Left lung (tissue), 10 donors: Measurements from ENCODE around the gene FSHR. TPM values are rescaled to one million over a fixed set of nuclear protein-coding genes. Genes with fewer than 3 reads are reported as not detected.

Experiments used
- ATAC-seq: fragments of 200-7000 bp; cut with Tn5 transposase; one replicate; pipeline ENCODE4 v1.9.1; 2020; ENCODE audit warnings: moderate library complexity
- DNase-seq, 4 donors: peaks; one replicate each; pipeline ENCODE4 v3.0.0-alpha.2; 2013 to 2020
- H3K27ac ChIP-seq, 2 donors: fragments of 200-600 bp; sonication (generic) in 1 of 2; one replicate each; pipeline versions ENCODE4 v1.5.0 to v1.8.0; 2020 to 2021
- H3K27me3 ChIP-seq, 2 donors: fragments of 200-600 bp; sonication (generic) in 1 of 2; one replicate each; pipeline versions ENCODE4 v1.5.0 to v1.8.0; 2020 to 2021
- H3K36me3 ChIP-seq, 2 donors: fragments of 200-600 bp; sonication (generic) in 1 of 2; one replicate each; pipeline versions ENCODE4 v1.5.0 to v1.8.0; 2020 to 2021
- H3K4me1 ChIP-seq, 2 donors: fragments of 200-600 bp; one replicate each; pipeline ENCODE4 v1.8.0; 2021
- H3K4me3 ChIP-seq, 2 donors: fragments of 200-600 bp; sonication (generic) in 1 of 2; one replicate each; pipeline versions ENCODE4 v1.5.0 to v1.8.0; 2020 to 2021; ENCODE audit warnings: mild to moderate bottlenecking in 1 of 2
- H3K9me3 ChIP-seq, 2 donors: fragments of 200-600 bp; sonication (generic) in 1 of 2; one replicate each; pipeline versions ENCODE4 v1.5.0 to v1.8.0; 2020 to 2021
- CTCF ChIP-seq, 2 donors: fragments of 200-600 bp; sonication (generic) in 1 of 2; IDR thresholded peaks; one replicate each; pipeline versions ENCODE4 v1.5.0 to v1.8.0; 2021; ENCODE audit warnings: antibody characterized with exemption in 2 of 2
- intact Hi-C, 2 donors: fragments of 100-400 bp; cut with DNase I; formaldehyde crosslinking; loops; one replicate each; pipeline versions ENCODE4 v1.11.2 to v1.14.2; 2022
- polyA plus RNA-seq, 6 donors: library from polyadenylated mRNA; unstranded; fragments of 120-200 nt; gene quantifications; one replicate each; pipeline ENCODE4 v1.2.1, GENCODE V29; 2013; ENCODE audit not compliant: insufficient read length in 6 of 6
- total RNA-seq, 2 donors: library from RNA; stranded (reverse); fragmentation: NEBNext Ultra II Directional; extraction: Animal tissue kit (Norgen Biotek cat#: 25700); gene quantifications; one replicate each; pipeline ENCODE4 v1.2.1, GENCODE V29; 2021
- donor health status: DM: no; HTN: yes; CAD: no.
- donor health status: DM: no; HTN: no; CAD: no.

The FSHR gene
- total and polyA plus RNA-seq, 8 donors: 0.36 TPM; not detected in 7

GRCh38 chr2:48979691-48980090, 174.6 kb downstream of the FSHR start:
- DNase-seq (no peak), ATAC-seq (no peak)
- H3K27ac ChIP-seq: no peak overlapping the region
- no peaks in the 10 kb centered on the region for H3K36me3 ChIP-seq
- H3K4me3 ChIP-seq: no peak overlapping the region
- H3K4me1 ChIP-seq: no peaks in the 10 kb centered on the region
- TF ChIP-seq CTCF (IDR thresholded peaks at IDR 0.05): no peak
- H3K27me3 ChIP-seq: no peaks in the 10 kb centered on the region
- intact Hi-C loops: no loop called here
- no peaks in the 10 kb centered on the region for H3K9me3 ChIP-seq

GRCh38 chr2:48978131-48978530, 176.2 kb downstream of the FSHR start:
- Histone ChIP-seq H3K4me1 (no peaks in the 10 kb centered on the region), H3K36me3 (no peaks in the 10 kb centered on the region), H3K9me3 (no peaks in the 10 kb centered on the region), H3K4me3 (no peak overlapping the region), H3K27me3 (no peaks in the 10 kb centered on the region), H3K27ac (no peak overlapping the region)
- ATAC-seq (no peak), DNase-seq (no peak)
- intact Hi-C loops: no loop called here
- no peak for TF ChIP-seq CTCF (IDR thresholded peaks at IDR 0.05)

- H3K27ac ChIP-seq: no peak overlapping the region
- intact Hi-C loops: no loop called here
These were observed 182.5 kb downstream of the FSHR start for GRCh38 chr2:48971801-48972200.

GRCh38 chr2:48968011-48968410, 186.3 kb downstream of the FSHR start:
- no peaks in the 10 kb centered on the region for H3K27me3 ChIP-seq
- H3K27ac ChIP-seq: no peak overlapping the region
- no peaks in the 10 kb centered on the region for H3K9me3 ChIP-seq
- H3K4me1 ChIP-seq: no peaks in the 10 kb centered on the region
- ATAC-seq (no peak), DNase-seq (no peak)
- intact Hi-C loops: no loop called here
- no peak for TF ChIP-seq CTCF (IDR thresholded peaks at IDR 0.05)
- no peak overlapping the region for H3K4me3 ChIP-seq
- H3K36me3 ChIP-seq: no peaks in the 10 kb centered on the region

More at GRCh38 chr2:48971801-48972200, 182.5 kb downstream of the FSHR start:
- H3K36me3 ChIP-seq: no peaks in the 10 kb centered on the region
- no peaks in the 10 kb centered on the region for H3K27me3 ChIP-seq
- H3K4me1 ChIP-seq: no peaks in the 10 kb centered on the region
- ATAC-seq: no peak
- no peaks in the 10 kb centered on the region for H3K9me3 ChIP-seq
- H3K4me3 ChIP-seq: no peak overlapping the region
- DNase-seq: no peak
- no peak for TF ChIP-seq CTCF (IDR thresholded peaks at IDR 0.05)

- TF ChIP-seq CTCF (IDR thresholded peaks at IDR 0.05): no peak
- Histone ChIP-seq H3K4me3 (no peak overlapping the region), H3K9me3 (no peaks in the 10 kb centered on the region), H3K4me1 (no peaks in the 10 kb centered on the region), H3K27ac (no peak overlapping the region), H3K27me3 (no peaks in the 10 kb centered on the region), H3K36me3 (no peaks in the 10 kb centered on the region)
- intact Hi-C loops: no loop called here
- DNase-seq (no peak), ATAC-seq (no peak)
These were observed 189.1 kb downstream of the FSHR start for GRCh38 chr2:48965204-48965603.
